Hippocampal formation (tissue), 2 donors: ENCODE results near the gene CCDC85B.
"Not testable (repeated sequence)": the region's sequence is repeated elsewhere in the genome, so short reads cannot be mapped to it uniquely, and the experiment has no call there.

Source experiments
- DNase-seq, 2 donors: peaks; one replicate each; lab custom pipeline; 2025; lab: John Stamatoyannopoulos, UW

Gene CCDC85B

GRCh38 chr11:65890324-65891218, at the start of gene CCDC85B:
Gene CCDC85B (plus strand): TSS chr11:65890673. CDS start chr11:65890784, 111 bp downstream.
- peak; percentile 94 to 95 for DNase-seq

- no peak for DNase-seq
Measured at GRCh38 chr11:65842144-65842543, 48.3 kb upstream of the CCDC85B start.

- DNase-seq = no peak
Measured at GRCh38 chr11:65843811-65844210, 46.7 kb upstream of the CCDC85B start.

- no peak for DNase-seq
Measured at GRCh38 chr11:65844231-65844872, 46.1 kb upstream of the CCDC85B start.

GRCh38 chr11:65847746-65848145, 42.7 kb upstream of the CCDC85B start:
- DNase-seq = no peak

GRCh38 chr11:65848693-65849092, 41.8 kb upstream of the CCDC85B start:
- not testable (repeated sequence) for DNase-seq

- no peak for DNase-seq
Measured at GRCh38 chr11:65849366-65849765, 41.1 kb upstream of the CCDC85B start.

GRCh38 chr11:65849771-65850216, 40.7 kb upstream of the CCDC85B start:
- DNase-seq = no peak

GRCh38 chr11:65850217-65851082, 40.0 kb upstream of the CCDC85B start:
- DNase-seq = no peak

- no peak for DNase-seq
Measured at GRCh38 chr11:65851083-65851579, 39.3 kb upstream of the CCDC85B start.

- no peak for DNase-seq
Measured at GRCh38 chr11:65851811-65852507, 38.5 kb upstream of the CCDC85B start.

GRCh38 chr11:65852508-65853245, 37.8 kb upstream of the CCDC85B start:
- no peak for DNase-seq

- DNase-seq = no peak
Measured at GRCh38 chr11:65853246-65853979, 37.1 kb upstream of the CCDC85B start.

GRCh38 chr11:65854161-65854592, 36.3 kb upstream of the CCDC85B start:
- DNase-seq = no peak

- DNase-seq = no peak
Measured at GRCh38 chr11:65854852-65855837, 35.3 kb upstream of the CCDC85B start.

GRCh38 chr11:65855927-65856363, 34.5 kb upstream of the CCDC85B start:
- DNase-seq = no peak

- peak; percentile 60 to 67 for DNase-seq
Measured at GRCh38 chr11:65856689-65857499, 33.6 kb upstream of the CCDC85B start.

GRCh38 chr11:65857500-65857852, 33.0 kb upstream of the CCDC85B start:
- DNase-seq = no peak
